Left renal pelvis (tissue), 4 donors: ENCODE data around the gene MT1HL1. TPM values are rescaled to one million over a fixed set of nuclear protein-coding genes. Genes with fewer than 3 reads are reported as not detected.

Experiments
- DNase-seq, 4 donors: peaks; one replicate each; pipeline ENCODE4 v3.0.0-alpha.2; 2013; ENCODE audit warnings: low read depth in 4 of 4, low spot score in 3 of 4
- polyA plus RNA-seq, 4 donors: library from polyadenylated mRNA; unstranded; fragments of 120-200 nt; gene quantifications; one replicate each; pipeline ENCODE4 v1.2.1, GENCODE V29; 2013; ENCODE audit not compliant: insufficient read length in 4 of 4

MT1HL1 gene
- not detected for polyA plus RNA-seq

DNA sequence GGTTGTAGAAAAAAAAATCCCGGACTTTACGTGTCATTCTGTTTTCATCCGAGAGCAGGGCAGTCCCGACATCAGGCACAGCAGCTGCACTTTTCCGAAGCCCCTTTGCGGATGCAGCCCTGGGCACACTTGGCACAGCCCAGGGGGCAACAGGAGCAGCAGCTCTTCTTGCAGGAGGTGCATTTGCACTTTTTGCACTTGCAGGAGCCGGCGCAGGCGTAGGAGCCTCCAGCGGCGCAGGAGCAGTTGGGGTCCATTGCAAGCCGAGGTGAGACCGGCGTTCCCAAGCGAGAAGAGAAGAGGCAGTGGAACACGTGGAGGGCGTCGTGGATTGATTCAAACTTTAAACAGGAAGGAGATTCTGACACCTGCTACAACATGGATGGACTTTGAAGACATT lies at the start of gene MT1HL1:
Gene MT1HL1 (minus strand): TSS at position 326 of the 400 bp plus-strand sequence. CDS start 69 bp downstream, at position 257.
- DNase-seq, result no peak

DNA sequence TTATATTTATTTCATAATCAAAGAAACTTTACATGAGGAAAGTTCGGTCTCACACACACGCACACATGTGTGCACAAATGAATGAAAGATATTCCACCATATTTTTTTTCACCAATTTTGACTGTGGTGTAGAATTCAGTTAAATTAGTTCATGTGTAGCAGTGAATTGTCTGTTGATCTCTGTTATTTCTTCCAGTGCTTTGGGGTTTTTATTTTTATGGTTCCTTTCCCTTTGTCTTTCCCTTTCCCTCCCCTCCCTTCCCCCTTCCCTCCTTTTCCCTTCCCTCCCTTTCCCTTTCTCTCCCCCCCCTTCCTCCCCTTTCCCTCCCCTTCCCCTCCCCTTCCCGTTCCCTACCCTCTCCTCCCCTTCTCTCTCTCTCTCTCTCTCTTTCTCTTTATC lies 46.7 kb upstream of the MT1HL1 start:
- no peak for DNase-seq

GRCh38 chr1:237050185-237050584 lies 45.9 kb upstream of the MT1HL1 start:
- no peak for DNase-seq

DNA sequence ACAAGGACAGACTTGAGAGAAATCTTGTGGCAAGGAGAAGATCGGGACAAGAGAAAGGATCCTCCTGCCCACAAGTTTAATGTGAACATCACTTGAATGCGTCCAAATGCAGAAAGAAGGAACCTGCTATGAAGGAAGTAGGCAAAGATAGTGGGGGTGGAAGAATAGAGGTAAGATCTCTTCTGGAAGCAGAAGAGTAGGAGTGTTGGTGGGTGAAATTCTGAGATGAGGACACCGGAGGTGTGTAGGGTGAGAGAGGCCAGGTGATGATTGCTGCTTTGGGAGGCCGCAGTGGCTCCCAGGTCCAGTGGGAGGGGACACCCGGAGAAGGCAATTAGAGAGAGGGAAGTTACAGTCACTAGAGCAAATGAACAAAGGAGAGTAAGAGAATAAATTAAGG lies 44.6 kb upstream of the MT1HL1 start:
- DNase-seq, result no peak

DNA sequence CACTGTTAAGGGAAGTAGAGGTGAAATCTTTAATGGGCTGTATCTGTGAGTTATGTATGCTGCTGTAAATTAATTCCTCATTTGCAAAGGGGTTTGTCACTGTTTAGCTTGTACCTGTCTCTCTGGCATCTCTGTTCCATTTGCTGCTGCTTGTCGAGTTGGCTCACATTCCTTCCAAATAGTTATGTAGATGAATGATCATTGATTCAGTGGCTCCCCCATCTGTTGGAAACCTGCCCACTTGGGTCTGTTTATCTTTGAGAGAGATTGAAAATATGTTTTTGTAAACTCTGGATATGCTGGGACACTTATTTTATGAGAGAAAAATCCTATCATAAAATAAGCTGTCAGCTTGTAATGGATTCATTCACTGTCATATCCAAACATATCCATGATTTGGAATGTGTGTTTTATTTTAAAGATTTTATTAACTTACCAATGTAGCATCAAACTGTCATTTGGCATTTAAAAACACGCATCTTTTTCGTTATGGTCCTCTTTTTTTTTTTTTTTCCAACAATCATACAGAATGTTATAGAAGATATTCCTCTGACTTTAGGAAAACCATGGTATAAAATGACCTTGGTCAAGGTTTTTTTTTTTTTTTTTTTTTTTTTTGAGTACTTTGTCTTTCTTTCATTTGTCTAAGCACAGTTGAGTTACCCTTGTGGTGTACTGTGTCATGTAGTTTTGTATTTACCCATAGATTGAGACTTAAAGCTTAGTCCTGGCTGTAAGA lies 41.2 kb upstream of the MT1HL1 start:
- no peak for DNase-seq

DNA sequence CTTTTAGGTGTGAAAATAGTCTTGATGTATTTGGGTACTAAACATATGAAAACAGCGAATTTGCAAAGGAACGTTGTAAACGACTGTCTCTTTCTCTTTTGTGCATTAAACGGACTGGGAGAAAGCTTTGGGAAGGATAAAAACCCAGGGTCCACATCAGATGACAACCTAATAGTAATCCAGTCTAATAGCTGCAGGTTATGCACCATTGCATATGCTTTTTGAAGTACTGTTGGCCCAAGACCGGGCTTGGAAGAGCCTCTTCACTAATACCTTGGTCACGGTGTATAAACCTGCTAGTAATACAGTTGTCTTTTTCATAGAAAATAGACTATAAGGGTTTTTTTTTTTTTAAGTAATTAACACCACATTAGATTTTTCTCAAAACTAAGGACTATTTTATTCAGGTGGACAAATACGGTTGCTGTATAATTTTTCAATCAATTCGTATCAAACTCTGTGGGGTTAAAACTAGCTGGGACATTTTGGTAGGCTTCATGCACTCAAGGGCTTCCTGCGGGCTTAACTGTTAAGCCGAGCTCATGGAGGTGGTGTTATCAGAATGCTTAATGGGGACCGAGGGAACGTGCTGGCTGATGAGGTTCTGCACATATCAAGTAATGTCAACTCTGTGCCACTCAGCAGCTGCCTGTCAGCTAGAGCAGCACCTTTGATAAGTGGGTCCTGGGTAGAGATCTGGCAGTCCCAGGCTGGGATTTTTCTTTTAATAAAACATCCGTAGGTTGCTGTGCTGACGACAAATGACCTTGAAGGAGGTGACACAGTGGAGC lies 39.8 kb upstream of the MT1HL1 start:
- DNase-seq, result no peak

DNA sequence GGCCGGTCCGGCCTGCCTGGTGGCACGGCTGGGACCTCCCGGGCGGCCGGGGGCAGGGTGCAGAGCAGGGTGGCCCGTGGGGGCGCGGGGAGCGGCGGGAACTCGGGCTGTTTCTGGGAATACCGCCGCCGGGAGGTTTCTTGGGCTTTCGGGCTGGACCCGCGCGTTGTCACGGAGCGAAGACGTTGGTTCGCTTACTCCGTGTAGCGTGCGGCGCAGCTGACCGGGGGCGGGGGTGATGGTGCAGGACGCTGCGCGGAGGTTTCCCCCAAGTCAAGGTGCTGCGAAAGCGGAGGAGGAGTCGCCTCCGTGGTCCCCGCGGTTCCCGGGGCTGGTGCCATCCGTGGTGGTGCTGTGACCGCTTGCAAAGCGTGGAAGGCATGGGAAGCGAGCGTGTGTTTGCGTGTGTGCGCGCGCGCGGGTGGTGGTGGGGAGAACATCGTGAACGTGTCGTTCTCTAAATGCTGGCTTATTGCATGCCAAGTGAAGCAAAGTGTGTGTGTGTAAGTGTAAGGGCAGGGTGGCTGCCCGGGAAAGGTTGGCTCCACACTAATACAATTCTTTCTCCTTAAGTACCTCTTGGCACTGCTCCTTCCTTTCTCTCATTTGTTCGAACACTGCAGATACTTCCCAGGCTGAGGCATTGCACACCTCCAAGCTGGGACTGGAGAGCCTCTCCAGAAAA lies 38.8 kb upstream of the MT1HL1 start:
- no peak for DNase-seq

- DNase-seq, result no peak
These were observed 38.3 kb upstream of the MT1HL1 start for GRCh38 chr1:237042526-237042891.

DNA sequence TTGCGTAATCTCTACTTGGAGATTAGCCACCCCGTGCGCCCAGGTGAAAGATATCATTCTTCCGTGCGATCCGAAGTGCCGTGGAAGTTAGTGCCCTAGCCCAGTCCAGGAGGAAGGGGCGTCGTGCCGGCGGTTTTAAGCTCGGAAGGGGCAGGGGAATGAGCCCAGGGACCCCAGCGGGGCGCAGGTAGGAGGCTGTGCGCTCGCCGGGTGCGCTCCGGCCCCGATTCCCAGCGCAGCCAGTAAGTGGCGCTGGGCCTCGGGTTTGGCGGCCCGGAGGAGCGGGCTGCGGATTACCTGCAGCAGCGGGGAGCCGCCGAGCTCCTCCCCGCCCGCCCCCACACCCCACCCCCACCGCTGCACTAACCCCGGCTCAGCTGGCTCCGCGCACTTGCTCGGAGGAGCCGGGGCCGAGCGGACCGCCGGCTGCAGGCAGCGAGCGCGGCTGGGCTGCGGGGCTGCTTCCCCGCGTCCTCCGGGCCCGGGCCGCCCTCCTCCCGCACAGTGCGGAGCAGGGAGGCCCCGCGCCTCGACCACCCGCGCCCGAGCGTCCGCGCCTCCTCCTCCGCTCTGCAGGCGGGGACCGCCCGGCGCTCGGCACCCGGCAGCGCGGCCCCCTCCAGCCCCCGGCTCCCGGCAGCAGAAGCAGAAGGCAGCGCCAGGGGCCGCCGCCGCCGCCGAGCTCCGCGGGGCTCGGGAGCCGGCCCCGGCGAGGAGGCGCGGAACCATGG lies 37.7 kb upstream of the MT1HL1 start, which contains the start of gene RYR2:
Gene RYR2 (plus strand): TSS at position 390 of the 731 bp plus-strand sequence. CDS start 338 bp downstream, at position 728.
- DNase-seq, result no peak

GRCh38 chr1:237041461-237041794 lies 37.2 kb upstream of the MT1HL1 start:
- no peak for DNase-seq

DNA sequence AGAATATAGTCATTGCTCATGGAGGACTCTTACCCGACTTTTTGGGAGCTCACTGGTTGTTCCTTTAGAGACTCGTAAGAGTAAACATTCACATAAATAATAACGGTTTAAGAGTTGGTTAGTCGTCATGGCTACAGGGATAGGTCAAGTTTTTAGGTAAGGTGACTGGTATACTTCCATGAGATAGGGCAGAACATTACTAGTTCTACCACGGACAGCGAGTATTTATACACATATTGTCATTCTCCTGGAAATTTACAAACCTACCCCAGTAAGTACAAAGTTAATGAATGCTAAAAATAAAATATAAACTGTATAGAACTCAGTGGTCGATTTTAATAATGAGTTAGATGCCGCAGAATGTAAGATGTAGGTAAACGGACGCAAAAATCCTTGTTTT lies 36.6 kb upstream of the MT1HL1 start:
- no peak for DNase-seq

GRCh38 chr1:237038211-237038610 lies 34.0 kb upstream of the MT1HL1 start:
- no peak for DNase-seq

DNA sequence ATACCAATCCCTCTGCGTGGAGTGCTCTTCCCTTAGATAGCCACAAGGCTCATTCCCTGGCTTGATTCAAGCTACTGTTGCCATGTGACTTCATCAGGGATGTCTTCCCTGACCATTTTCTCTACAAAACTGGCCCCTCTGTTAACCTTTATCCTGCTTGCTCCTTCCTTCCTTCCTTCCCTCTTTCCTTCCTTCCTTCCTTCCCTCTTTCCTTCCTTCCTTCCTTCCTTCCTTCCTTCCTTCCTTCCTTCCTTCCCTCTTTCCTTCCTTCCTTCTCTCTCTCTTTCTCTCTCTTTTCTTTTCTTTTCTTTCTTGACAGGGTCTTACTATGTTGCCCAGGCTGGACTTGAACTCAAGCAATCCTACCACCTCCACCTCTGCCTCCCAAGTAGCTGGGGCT lies 31.5 kb upstream of the MT1HL1 start:
- no peak for DNase-seq

DNA sequence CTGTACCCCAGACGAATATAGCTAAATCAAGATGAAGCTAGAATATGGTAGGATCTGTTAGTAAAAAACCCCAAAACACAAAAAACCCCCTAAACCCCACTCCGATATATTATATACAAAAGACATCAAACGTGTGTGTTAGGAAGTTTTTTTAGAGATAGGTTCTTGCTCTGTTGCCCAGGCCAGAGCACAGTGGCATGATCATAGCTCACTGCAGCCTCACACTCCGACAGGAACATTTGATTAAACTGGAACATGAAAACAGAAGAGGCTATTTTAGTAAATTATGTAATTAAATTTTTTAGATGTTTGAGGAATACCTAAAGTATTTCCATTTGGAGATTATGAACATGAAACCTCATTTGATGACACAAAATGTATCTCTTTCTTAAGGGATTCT lies 29.6 kb upstream of the MT1HL1 start:
- no peak for DNase-seq

DNA sequence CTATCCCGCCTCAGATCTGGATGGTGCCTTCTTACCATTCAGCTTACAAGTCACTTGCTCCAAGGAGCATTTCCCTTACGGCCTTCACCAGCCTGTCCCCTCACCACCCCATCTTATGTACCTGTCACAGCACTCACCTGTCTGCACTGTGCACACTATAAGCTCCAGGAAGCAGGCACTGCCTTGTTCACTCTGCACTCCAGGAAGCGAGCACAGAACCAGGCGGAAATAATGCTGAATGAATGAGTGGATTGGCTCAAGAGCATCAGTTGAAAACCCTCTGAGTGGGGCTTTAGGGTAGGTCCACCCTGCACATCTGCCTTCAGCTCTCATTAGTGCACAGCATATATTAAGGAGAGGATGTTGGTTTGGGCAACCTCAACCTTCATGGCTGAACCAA lies 28.8 kb upstream of the MT1HL1 start:
- DNase-seq, result no peak

DNA sequence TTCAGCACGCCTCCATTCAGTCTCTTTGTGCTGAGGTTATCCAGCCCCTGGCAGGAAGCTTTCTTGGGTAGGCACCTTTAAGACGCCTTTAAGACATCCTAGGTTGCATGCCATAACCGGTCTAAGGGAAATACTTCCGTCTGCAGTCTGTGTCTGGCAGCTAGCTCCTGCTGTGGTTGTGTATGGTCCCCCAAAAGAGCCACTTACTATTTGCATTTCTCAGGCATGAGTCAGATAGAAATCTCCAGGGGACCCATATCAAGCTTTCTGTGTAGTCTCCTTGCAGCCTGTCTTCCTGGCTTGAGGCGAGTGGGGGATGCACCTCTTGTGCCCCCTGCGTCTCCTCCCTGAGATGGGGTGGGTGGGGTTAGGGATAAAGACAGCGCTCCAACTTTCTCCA lies 27.8 kb upstream of the MT1HL1 start:
- no peak for DNase-seq

DNA sequence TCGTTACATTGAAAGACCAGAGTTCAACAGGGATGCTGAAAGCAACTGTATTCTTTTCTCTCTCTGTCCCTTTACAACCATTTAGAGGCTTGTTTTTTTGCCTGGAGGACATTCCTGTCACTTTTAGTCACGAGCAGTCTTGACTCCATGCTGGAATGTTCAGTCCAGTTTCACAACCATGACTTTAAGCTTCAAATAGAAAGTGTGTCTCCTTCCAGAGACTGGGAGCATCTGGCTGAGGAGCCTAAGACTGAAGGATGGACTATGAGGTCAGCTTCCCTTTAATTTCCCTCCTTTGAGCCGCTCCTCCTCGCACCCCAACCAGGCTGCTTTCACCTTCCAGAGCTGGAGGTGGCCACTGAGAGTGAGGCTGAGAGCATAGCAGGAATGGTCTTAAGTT lies 27.2 kb upstream of the MT1HL1 start:
- no peak for DNase-seq

DNA sequence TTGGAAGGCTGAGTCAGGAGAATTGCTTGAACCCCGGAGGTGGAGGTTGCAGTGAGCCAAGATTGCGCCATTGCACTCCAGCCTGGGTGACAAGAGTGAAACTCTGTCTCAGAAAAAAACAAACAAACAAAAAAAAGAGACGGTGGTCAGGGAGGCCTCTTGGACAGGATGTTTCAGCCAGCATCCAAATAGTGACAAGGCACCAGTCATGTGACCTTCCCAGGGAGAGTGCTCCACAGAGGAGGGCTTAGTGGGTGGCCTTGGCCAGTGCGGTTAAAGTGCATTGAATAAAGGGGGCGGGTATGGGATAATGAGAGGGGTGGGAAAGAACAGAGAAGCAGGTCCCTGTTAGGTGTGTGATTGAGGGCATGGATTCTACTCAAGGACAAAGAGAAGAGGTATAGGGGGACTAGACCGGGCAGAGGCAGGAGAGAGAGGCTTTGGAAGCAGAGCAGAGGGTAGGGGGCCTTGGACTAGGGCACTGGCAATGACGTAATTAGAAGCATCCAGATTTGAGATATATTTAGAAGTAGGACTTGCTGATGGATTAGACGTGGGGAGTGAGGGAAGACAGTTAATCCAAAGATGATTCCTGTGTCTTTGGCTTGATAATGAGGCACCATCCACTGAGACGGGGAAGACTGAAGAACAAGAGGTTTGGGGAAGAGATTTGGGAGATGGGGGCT lies 25.8 kb upstream of the MT1HL1 start:
- DNase-seq, result no peak

- DNase-seq, result no peak
These were observed 25.0 kb upstream of the MT1HL1 start for GRCh38 chr1:237029240-237029639.

- no peak for DNase-seq
These were observed 21.3 kb upstream of the MT1HL1 start for GRCh38 chr1:237025358-237026074.
